ENCODE data around the gene TMCC3.

Gene TMCC3

GRCh38 chr12:94622475-94622874 lies 27.9 kb downstream of the TMCC3 start:
- peak overlapping the region; percentile 45; the same call in 1 of the 2 replicates for H3K4me3 ChIP-seq (replicated peaks; ENCODE audit: low read depth, low read length)
- no peaks in the 10 kb centered on the region for H3K36me3 ChIP-seq (ENCODE audit: control insufficient read depth, insufficient read depth, low read length)
- DNase-seq (ENCODE audit: extremely low read depth, insufficient read length) = no peak
- H3K27me3 ChIP-seq (replicated peaks; ENCODE audit: control insufficient read depth, insufficient read depth, low read length) = no peaks in the 10 kb centered on the region
- TF ChIP-seq CTCF (IDR thresholded peaks at IDR 0.05; ENCODE audit: insufficient read depth, low read length, poor library complexity, severe bottlenecking) = no peak

- DNase-seq (ENCODE audit: extremely low read depth, insufficient read length) = peak; percentile 74
- H3K36me3 ChIP-seq (ENCODE audit: control insufficient read depth, insufficient read depth, low read length) = no peaks in the 10 kb centered on the region; the same call in none of the 2 replicates
- no peak for TF ChIP-seq CTCF (IDR thresholded peaks at IDR 0.05; ENCODE audit: insufficient read depth, low read length, poor library complexity, severe bottlenecking)
- no peaks in the 10 kb centered on the region for H3K27me3 ChIP-seq (replicated peaks; ENCODE audit: control insufficient read depth, insufficient read depth, low read length)
- peak overlapping the region; percentile 45 for H3K4me3 ChIP-seq (replicated peaks; ENCODE audit: low read depth, low read length)
These were observed 28.5 kb downstream of the TMCC3 start for GRCh38 chr12:94621662-94622359.

GRCh38 chr12:94620621-94621020 lies 29.7 kb downstream of the TMCC3 start:
- TF ChIP-seq CTCF (IDR thresholded peaks at IDR 0.05; ENCODE audit: insufficient read depth, low read length, poor library complexity, severe bottlenecking) = no peak
- no peak for DNase-seq (ENCODE audit: extremely low read depth, insufficient read length)
- no peaks in the 10 kb centered on the region; the same call in none of the 2 replicates for H3K36me3 ChIP-seq (ENCODE audit: control insufficient read depth, insufficient read depth, low read length)
- no peaks in the 10 kb centered on the region for H3K27me3 ChIP-seq (replicated peaks; ENCODE audit: control insufficient read depth, insufficient read depth, low read length)
- no peak overlapping the region for H3K4me3 ChIP-seq (replicated peaks; ENCODE audit: low read depth, low read length)

- no peak overlapping the region for H3K4me3 ChIP-seq (replicated peaks; ENCODE audit: low read depth, low read length)
- no peaks in the 10 kb centered on the region for H3K27me3 ChIP-seq (replicated peaks; ENCODE audit: control insufficient read depth, insufficient read depth, low read length)
- no peak for TF ChIP-seq CTCF (IDR thresholded peaks at IDR 0.05; ENCODE audit: insufficient read depth, low read length, poor library complexity, severe bottlenecking)
- no peak for DNase-seq (ENCODE audit: extremely low read depth, insufficient read length)
- H3K36me3 ChIP-seq (ENCODE audit: control insufficient read depth, insufficient read depth, low read length) = no peaks in the 10 kb centered on the region; the same call in none of the 2 replicates
These were observed 31.2 kb downstream of the TMCC3 start for GRCh38 chr12:94618995-94619695.

- no peak for DNase-seq (ENCODE audit: extremely low read depth, insufficient read length)
- H3K4me3 ChIP-seq (replicated peaks; ENCODE audit: low read depth, low read length) = no peak overlapping the region
- no peak for TF ChIP-seq CTCF (IDR thresholded peaks at IDR 0.05; ENCODE audit: insufficient read depth, low read length, poor library complexity, severe bottlenecking)
- H3K27me3 ChIP-seq (replicated peaks; ENCODE audit: control insufficient read depth, insufficient read depth, low read length) = no peaks in the 10 kb centered on the region
- no peaks in the 10 kb centered on the region; the same call in none of the 2 replicates for H3K36me3 ChIP-seq (ENCODE audit: control insufficient read depth, insufficient read depth, low read length)
These were observed 33.3 kb downstream of the TMCC3 start for GRCh38 chr12:94617101-94617500.
